GM12878 (cell line): Measurements from ENCODE around the gene CCDC170. TPM values are rescaled to one million over a fixed set of nuclear protein-coding genes. Genes with fewer than 3 reads are reported as not detected.

Source experiments
- ATAC-seq: fragments of 200-7000 bp; cut with Tn5 transposase; 3 replicates; pipeline ENCODE4 v1.9.1; 2020; ENCODE audit warnings: mild to moderate bottlenecking, moderate library complexity
- BruUV-seq: library from RNA; stranded (reverse); fragments of 400-500 nt; replicated peaks from 2 replicates; lab custom pipeline; 2021; lab: Mats Ljungman, UMichigan
- CTCF ChIA-PET: fragments of 300-600 bp; sonication (Branson Sonifier 250); formaldehyde crosslinking; extraction: SDS; loops from one replicate; lab custom pipeline; 2021; ENCODE audit warnings: inconsistent platforms; lab: Yijun Ruan, JAX
- POLR2A ChIA-PET: fragments of 350-600 bp; formaldehyde crosslinking; extraction: SDS; loops from one replicate; lab custom pipeline; 2021; ENCODE audit warnings: inconsistent platforms; lab: Charles Lee
- RAD21 ChIA-PET: fragments of 300-600 bp; sonication (Branson Sonifier 250); formaldehyde crosslinking; loops from one replicate; lab custom pipeline; 2023; ENCODE audit warnings: antibody characterized with exemption; ENCODE audit not compliant: unreplicated experiment; lab: Charles Lee
- SMC1A ChIA-PET: fragments of 300-600 bp; sonication (Branson Sonifier 250); formaldehyde crosslinking; loops from one replicate; lab custom pipeline; 2023; ENCODE audit not compliant: unreplicated experiment, uncharacterized antibody; lab: Charles Lee
- DNase-seq: peaks from one replicate; pipeline ENCODE4 v3.0.0-alpha.2; 2011; ENCODE audit warnings: low read depth, low spot score
- FAIRE-seq: peaks from 3 replicates; lab custom pipeline; 2011; peaks lifted over from hg19 to GRCh38; lab: Jason Lieb, UNC
- H2AFZ ChIP-seq: 2 replicates; pipeline ENCODE4 v1.6.0; 2011; ENCODE audit warnings: low read depth, low read length, control low read depth; ENCODE audit not compliant: control insufficient read depth
- H3K27ac ChIP-seq: 2 replicates; pipeline ENCODE4 v1.5.1; 2011; ENCODE audit warnings: control low read depth; ENCODE audit not compliant: control insufficient read depth, insufficient read depth
- H3K27me3 ChIP-seq, 2 experiments: replicated peaks in 1 of 2; 2 replicates each; pipeline versions ENCODE4 v1.6.0 to v1.6.1; 2011; ENCODE audit warnings: low read length in 1 of 2; ENCODE audit not compliant: control insufficient read depth in 2 of 2, insufficient read depth in 2 of 2
- H3K36me3 ChIP-seq, 2 experiments: 2 replicates each; pipeline ENCODE4 v1.5.1; 2011; ENCODE audit warnings: low read length in 1 of 2; ENCODE audit not compliant: control insufficient read depth in 2 of 2, insufficient read depth in 2 of 2
- H3K4me1 ChIP-seq: 2 replicates; pipeline ENCODE4 v1.6.1; 2011; ENCODE audit warnings: mild to moderate bottlenecking, low read length, moderate library complexity, mixed read lengths; ENCODE audit not compliant: control insufficient read depth, insufficient read depth
- H3K4me2 ChIP-seq: 2 replicates; pipeline ENCODE4 v1.6.0; 2011; ENCODE audit warnings: control low read depth; ENCODE audit not compliant: control insufficient read depth, insufficient read depth
- H3K4me3 ChIP-seq: fragments of 200-600 bp; sonication (generic); 2 replicates; pipeline ENCODE4 v1.5.1; 2016
- H3K79me2 ChIP-seq: 2 replicates; pipeline ENCODE4 v1.6.0; 2011; ENCODE audit warnings: low read length; ENCODE audit not compliant: control insufficient read depth, insufficient read depth
- H3K9ac ChIP-seq: 2 replicates; pipeline ENCODE4 v1.8.0; 2011; ENCODE audit warnings: low read length, control low read depth, mixed read lengths; ENCODE audit not compliant: control insufficient read depth, insufficient read depth
- H3K9me3 ChIP-seq: replicated peaks from 3 replicates; pipeline ENCODE4 v1.5.1; 2011; ENCODE audit warnings: mild to moderate bottlenecking, low read length; ENCODE audit not compliant: control insufficient read depth, insufficient read depth
- H4K20me1 ChIP-seq: 2 replicates; pipeline ENCODE4 v1.6.0; 2011; ENCODE audit not compliant: control insufficient read depth, insufficient read depth
- BMI1 ChIP-seq: fragments of 450-650 bp; IDR thresholded peaks from 2 replicates; pipeline ENCODE4 v1.6.1; 2016; ENCODE audit warnings: mild to moderate bottlenecking, moderate library complexity, borderline replicate concordance
- BRCA1 ChIP-seq: IDR thresholded peaks from 2 replicates; pipeline ENCODE4 v1.6.1; 2011; ENCODE audit warnings: low read depth, low read length, improper control_type of control experiment
- CHD2 ChIP-seq: IDR thresholded peaks from 2 replicates; pipeline ENCODE4 v1.6.1; 2011; ENCODE audit warnings: low read depth, low read length, improper control_type of control experiment, borderline replicate concordance
- CHD4 ChIP-seq: fragments of 200-600 bp; sonication (generic); IDR thresholded peaks from 2 replicates; pipeline ENCODE4 v1.6.1; 2016; ENCODE audit warnings: mild to moderate bottlenecking
- FOS ChIP-seq: IDR thresholded peaks from 3 replicates; pipeline ENCODE4 v1.6.1; 2011; ENCODE audit warnings: borderline replicate concordance; ENCODE audit not compliant: insufficient read length; ENCODE audit errors: extremely low read depth
- GABPA ChIP-seq: IDR thresholded peaks from 2 replicates; pipeline ENCODE4 v1.6.1; 2014; ENCODE audit warnings: antibody characterized with exemption, low read depth, mild to moderate bottlenecking, inconsistent platforms
- HCFC1 ChIP-seq: fragments of 150-350 bp; IDR thresholded peaks from 2 replicates; pipeline ENCODE4 v1.6.1; 2014; ENCODE audit warnings: low read length
- MAX ChIP-seq: IDR thresholded peaks from 2 replicates; pipeline ENCODE4 v1.6.1; 2012; ENCODE audit warnings: low read depth, low read length, improper control_type of control experiment
- NR2C2 ChIP-seq: IDR thresholded peaks from 2 replicates; pipeline ENCODE4 v1.6.1; 2011; ENCODE audit warnings: borderline replicate concordance, low read depth; ENCODE audit not compliant: control insufficient read depth, insufficient read length
- NRF1 ChIP-seq: conservative IDR thresholded peaks from 2 replicates; pipeline ENCODE4 v1.6.1; 2011; ENCODE audit warnings: mild to moderate bottlenecking, low read depth, low read length, improper control_type of control experiment
- SMARCA5 ChIP-seq: fragments of 450-650 bp; IDR thresholded peaks from 2 replicates; pipeline ENCODE4 v1.6.1; 2017; ENCODE audit warnings: mild to moderate bottlenecking
- SPI1 ChIP-seq: IDR thresholded peaks from 2 replicates; pipeline ENCODE4 v1.6.1; 2011; ENCODE audit warnings: low read depth, mild to moderate bottlenecking, low read length, moderate library complexity, borderline replicate concordance; ENCODE audit not compliant: insufficient read depth
- TARDBP ChIP-seq: IDR thresholded peaks from 2 replicates; pipeline ENCODE4 v1.6.1; 2016; ENCODE audit warnings: borderline replicate concordance
- ZBED1 ChIP-seq: IDR thresholded peaks from 2 replicates; pipeline ENCODE4 v1.6.1; 2016; ENCODE audit warnings: borderline replicate concordance
- ZBTB4 ChIP-seq: fragments of 450-650 bp; formaldehyde crosslinking; IDR thresholded peaks from 2 replicates; pipeline ENCODE4 v1.4.0; 2022; ENCODE audit warnings: mild to moderate bottlenecking, moderate library complexity
- ZNF384 ChIP-seq: IDR thresholded peaks from 2 replicates; pipeline ENCODE4 v1.6.1; 2012; ENCODE audit warnings: low read depth, mild to moderate bottlenecking, low read length, improper control_type of control experiment, borderline replicate concordance
- ZSCAN29 ChIP-seq: fragments of 450-650 bp; IDR thresholded peaks from 2 replicates; pipeline ENCODE4 v1.6.1; 2017; ENCODE audit warnings: mild to moderate bottlenecking, moderate library complexity
- WGBS: methylation state at CpG from one replicate; pipeline ENCODE4 v1.1.6; 2016; ENCODE audit warnings: low lambda C conversion rate; ENCODE audit not compliant: insufficient replicate concordance, insufficient coverage; ENCODE audit errors: missing lambda C conversion rate; 5-methylcytosine and 5-hydroxymethylcytosine counted together
- in situ Hi-C: fragments of 300-500 bp; cut with MboI; formaldehyde crosslinking; loops from 9 replicates; pipeline ENCODE4 v1.14.3; 2018; ENCODE audit warnings: mixed read lengths
- intact Hi-C: fragments of 100-400 bp; cut with micrococcal nuclease; formaldehyde crosslinking; loops from one replicate; pipeline ENCODE4 v1.14.2; 2022; ENCODE audit not compliant: unreplicated experiment
- polyA plus RNA-seq, 11 experiments: library from polyadenylated mRNA; depleted of rRNA in 4 of 11; unstranded in 6 of 11; stranded (reverse) in 5 of 11; fragments of >200 nt; fragmentation: Nextera tagmentation in 4 of 11; fragmentation: Illumina TruSeq in 1 of 11; extraction: Ambion mirVana in 4 of 11; extraction: Trizol in 1 of 11; gene quantifications; 1 replicate in 1 of 11; 2 replicates in 10 of 11; pipeline versions ENCODE4 v1.2.1 to v1.2.3, GENCODE V29; 2011 to 2016; ENCODE audit warnings: inconsistent platforms in 2 of 11, missing spikeins in 2 of 11, low read depth in 1 of 11
- total RNA-seq, 4 experiments: library from RNA; depleted of rRNA in 3 of 4; stranded (reverse); fragments of >200 nt in 3 of 4; fragmentation: Illumina TruSeq in 1 of 4; extraction: Trizol in 1 of 4; gene quantifications; 2 replicates each; pipeline versions ENCODE4 v1.2.1 to v1.2.3, GENCODE V29; 2013 to 2021
- TF ChIP-seq, protein P1 (sequence below): fragments of 150-350 bp; IDR thresholded peaks from 2 replicates; pipeline ENCODE4 v1.6.1; 2016; ENCODE audit warnings: low read depth, low read length

The CCDC170 gene
- total and polyA plus RNA-seq, 10 of the 15 experiments (the other 5 are each of a cell fraction or from before 2014, with no cell fraction given): not detected

- TF ChIP-seq, protein P1, sequence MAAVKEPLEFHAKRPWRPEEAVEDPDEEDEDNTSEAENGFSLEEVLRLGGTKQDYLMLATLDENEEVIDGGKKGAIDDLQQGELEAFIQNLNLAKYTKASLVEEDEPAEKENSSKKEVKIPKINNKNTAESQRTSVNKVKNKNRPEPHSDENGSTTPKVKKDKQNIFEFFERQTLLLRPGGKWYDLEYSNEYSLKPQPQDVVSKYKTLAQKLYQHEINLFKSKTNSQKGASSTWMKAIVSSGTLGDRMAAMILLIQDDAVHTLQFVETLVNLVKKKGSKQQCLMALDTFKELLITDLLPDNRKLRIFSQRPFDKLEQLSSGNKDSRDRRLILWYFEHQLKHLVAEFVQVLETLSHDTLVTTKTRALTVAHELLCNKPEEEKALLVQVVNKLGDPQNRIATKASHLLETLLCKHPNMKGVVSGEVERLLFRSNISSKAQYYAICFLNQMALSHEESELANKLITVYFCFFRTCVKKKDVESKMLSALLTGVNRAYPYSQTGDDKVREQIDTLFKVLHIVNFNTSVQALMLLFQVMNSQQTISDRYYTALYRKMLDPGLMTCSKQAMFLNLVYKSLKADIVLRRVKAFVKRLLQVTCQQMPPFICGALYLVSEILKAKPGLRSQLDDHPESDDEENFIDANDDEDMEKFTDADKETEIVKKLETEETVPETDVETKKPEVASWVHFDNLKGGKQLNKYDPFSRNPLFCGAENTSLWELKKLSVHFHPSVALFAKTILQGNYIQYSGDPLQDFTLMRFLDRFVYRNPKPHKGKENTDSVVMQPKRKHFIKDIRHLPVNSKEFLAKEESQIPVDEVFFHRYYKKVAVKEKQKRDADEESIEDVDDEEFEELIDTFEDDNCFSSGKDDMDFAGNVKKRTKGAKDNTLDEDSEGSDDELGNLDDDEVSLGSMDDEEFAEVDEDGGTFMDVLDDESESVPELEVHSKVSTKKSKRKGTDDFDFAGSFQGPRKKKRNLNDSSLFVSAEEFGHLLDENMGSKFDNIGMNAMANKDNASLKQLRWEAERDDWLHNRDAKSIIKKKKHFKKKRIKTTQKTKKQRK: no peak
Measured at GRCh38 chr6:151624071-151624470, 130.3 kb downstream of the CCDC170 start (continued).

DNA sequence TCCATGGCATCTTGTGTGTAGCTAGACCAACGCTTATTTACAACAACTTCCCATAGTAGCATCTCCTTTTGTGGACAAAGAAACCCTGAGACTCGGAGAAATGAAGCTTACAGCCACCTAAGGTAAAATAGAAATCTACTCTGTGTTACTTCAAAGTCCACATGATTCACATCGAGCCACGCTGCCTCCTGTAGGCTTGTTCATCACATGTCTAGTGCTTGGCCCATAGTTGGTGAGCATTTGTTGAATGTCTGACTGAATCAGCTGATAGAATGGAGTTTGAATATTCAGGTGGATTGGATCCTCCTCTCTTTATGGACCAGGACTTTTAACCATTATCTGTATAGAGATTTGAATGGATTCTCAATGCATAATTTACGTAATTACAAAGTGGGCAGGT is 130.7 kb downstream of the CCDC170 start:
- ATAC-seq: no peak
- Histone ChIP-seq H2AFZ (no peak overlapping the region), H3K9ac (no peak overlapping the region), H3K27me3 (no peaks in the 10 kb centered on the region), H4K20me1 (no peaks in the 10 kb centered on the region), H3K4me1 (no peaks in the 10 kb centered on the region), H3K36me3 (no peaks in the 10 kb centered on the region), H3K4me2 (no peak overlapping the region), H3K27ac (no peak overlapping the region), H3K4me3 (no peak overlapping the region), H3K79me2 (no peaks in the 10 kb centered on the region), H3K9me3 (no peaks in the 10 kb centered on the region)
- WGBS: 4% methylated on average over 5 of the region's 5 CpGs
- DNase-seq: no peak
- BruUV-seq: no TSS peak
- FAIRE-seq: no peak
- ChIA-PET RAD21 (interaction anchor here (0.6 kb wide), 1 partner anchor 168 kb away, joined by 3 read pairs; no protein-coding TSS in a partner anchor), POLR2A (no interaction called here), SMC1A (interaction anchor here (1.2 kb wide), 1 partner anchor 38 kb away, joined by 3 read pairs; no protein-coding TSS in a partner anchor), CTCF (interaction anchor here (0.8 kb wide), 1 partner anchor 9 kb away, joined by 3 read pairs; no protein-coding TSS in a partner anchor)
- intact Hi-C loops (no loop called here), in situ Hi-C loops (no loop called here)
- TF ChIP-seq BRCA1: no peak
- TF ChIP-seq BMI1: no peak
- no peak for TF ChIP-seq ZNF384
- no peak for TF ChIP-seq NR2C2
- TF ChIP-seq NRF1: no peak
- no peak for TF ChIP-seq TARDBP
- no peak for TF ChIP-seq HCFC1
- TF ChIP-seq CHD2: no peak
- no peak for TF ChIP-seq ZBTB4 (CRISPR knock-in tag)
- TF ChIP-seq SPI1: no peak
- TF ChIP-seq ZSCAN29: no peak
- TF ChIP-seq FOS: no peak
- no peak for TF ChIP-seq ZBED1
- no peak for TF ChIP-seq GABPA
- TF ChIP-seq SMARCA5: no peak
- TF ChIP-seq CHD4: no peak
- TF ChIP-seq MAX: no peak
